Left lung (tissue), 10 donors: ENCODE data around the gene SLC16A12. TPM values are rescaled to one million over a fixed set of nuclear protein-coding genes. Genes with fewer than 3 reads are reported as not detected.
A peak's percentile ranks its signal among the peaks of the same experiment; 100 is the strongest.

Source experiments
- ATAC-seq: fragments of 200-7000 bp; cut with Tn5 transposase; one replicate; pipeline ENCODE4 v1.9.1; 2020; ENCODE audit warnings: moderate library complexity
- DNase-seq, 4 donors: peaks; one replicate each; pipeline ENCODE4 v3.0.0-alpha.2; 2013 to 2020
- H3K27ac ChIP-seq, 2 donors: fragments of 200-600 bp; sonication (generic) in 1 of 2; one replicate each; pipeline versions ENCODE4 v1.5.0 to v1.8.0; 2020 to 2021
- H3K27me3 ChIP-seq, 2 donors: fragments of 200-600 bp; sonication (generic) in 1 of 2; one replicate each; pipeline versions ENCODE4 v1.5.0 to v1.8.0; 2020 to 2021
- H3K36me3 ChIP-seq, 2 donors: fragments of 200-600 bp; sonication (generic) in 1 of 2; one replicate each; pipeline versions ENCODE4 v1.5.0 to v1.8.0; 2020 to 2021
- H3K4me1 ChIP-seq, 2 donors: fragments of 200-600 bp; one replicate each; pipeline ENCODE4 v1.8.0; 2021
- H3K4me3 ChIP-seq, 2 donors: fragments of 200-600 bp; sonication (generic) in 1 of 2; one replicate each; pipeline versions ENCODE4 v1.5.0 to v1.8.0; 2020 to 2021; ENCODE audit warnings: mild to moderate bottlenecking in 1 of 2
- H3K9me3 ChIP-seq, 2 donors: fragments of 200-600 bp; sonication (generic) in 1 of 2; one replicate each; pipeline versions ENCODE4 v1.5.0 to v1.8.0; 2020 to 2021
- CTCF ChIP-seq, 2 donors: fragments of 200-600 bp; sonication (generic) in 1 of 2; IDR thresholded peaks; one replicate each; pipeline versions ENCODE4 v1.5.0 to v1.8.0; 2021; ENCODE audit warnings: antibody characterized with exemption in 2 of 2
- intact Hi-C, 2 donors: fragments of 100-400 bp; cut with DNase I; formaldehyde crosslinking; loops; one replicate each; pipeline versions ENCODE4 v1.11.2 to v1.14.2; 2022
- polyA plus RNA-seq, 6 donors: library from polyadenylated mRNA; unstranded; fragments of 120-200 nt; gene quantifications; one replicate each; pipeline ENCODE4 v1.2.1, GENCODE V29; 2013; ENCODE audit not compliant: insufficient read length in 6 of 6
- total RNA-seq, 2 donors: library from RNA; stranded (reverse); fragmentation: NEBNext Ultra II Directional; extraction: Animal tissue kit (Norgen Biotek cat#: 25700); gene quantifications; one replicate each; pipeline ENCODE4 v1.2.1, GENCODE V29; 2021
- donor health status: DM: no; HTN: yes; CAD: no.
- donor health status: DM: no; HTN: no; CAD: no.

SLC16A12 gene
- total and polyA plus RNA-seq, 8 donors = 0.90 to 6.3 (median 1.3) TPM

GRCh38 chr10:89474452-89474851 lies 60.9 kb downstream of the SLC16A12 start:
- intact Hi-C loops = no loop called here

GRCh38 chr10:89471110-89471809 lies 64.1 kb downstream of the SLC16A12 start:
- no peaks in the 10 kb centered on the region for H3K36me3 ChIP-seq
- H3K27me3 ChIP-seq = no peaks in the 10 kb centered on the region
- DNase-seq = no peak
- no peaks in the 10 kb centered on the region for H3K9me3 ChIP-seq
- no peak for TF ChIP-seq CTCF (IDR thresholded peaks at IDR 0.05)
- intact Hi-C loops = no loop called here
- H3K4me1 ChIP-seq = peaks cover 10 to 19% of the 10 kb centered on the region in 2 donors
- ATAC-seq = no peak
- H3K4me3 ChIP-seq = no peak overlapping the region
- H3K27ac ChIP-seq = no peak overlapping the region

More at GRCh38 chr10:89474452-89474851, 60.9 kb downstream of the SLC16A12 start:
- Histone ChIP-seq H3K27me3 (no peaks in the 10 kb centered on the region), H3K4me3 (no peak overlapping the region), H3K4me1 (peaks cover 8 to 9% of the 10 kb centered on the region in 2 donors), H3K36me3 (no peaks in the 10 kb centered on the region), H3K9me3 (no peaks in the 10 kb centered on the region), H3K27ac (peak overlapping the region in 1 of 2 donors; percentile 38)
- DNase-seq (no peak), ATAC-seq (peak; percentile 32)
- TF ChIP-seq CTCF (IDR thresholded peaks at IDR 0.05) = no peak

DNA sequence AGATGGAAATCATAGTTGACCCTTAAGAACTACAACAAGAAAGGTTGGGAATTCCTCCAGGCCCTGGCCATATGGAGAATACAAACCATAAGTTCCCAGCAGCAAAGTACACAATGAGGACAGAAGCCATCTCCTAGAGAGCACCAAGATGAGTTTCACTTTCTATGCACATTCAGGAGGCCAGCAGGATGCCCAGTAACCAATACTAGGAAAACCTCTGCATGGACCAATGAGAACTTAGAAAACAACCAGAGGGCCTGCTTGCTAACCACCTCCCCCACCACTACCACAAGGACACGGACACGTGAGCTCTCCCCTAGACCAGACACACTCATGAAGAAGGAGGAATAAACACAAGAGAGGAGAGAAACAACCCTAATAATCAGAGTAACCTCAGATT lies 64.8 kb downstream of the SLC16A12 start:
- no peak for ATAC-seq
- Histone ChIP-seq H3K27me3 (no peaks in the 10 kb centered on the region), H3K4me1 (peaks cover 8 to 19% of the 10 kb centered on the region in 2 donors), H3K4me3 (no peak overlapping the region), H3K36me3 (no peaks in the 10 kb centered on the region), H3K27ac (no peak overlapping the region), H3K9me3 (no peaks in the 10 kb centered on the region)
- intact Hi-C loops = no loop called here
- no peak for DNase-seq
- TF ChIP-seq CTCF (IDR thresholded peaks at IDR 0.05) = no peak

DNA sequence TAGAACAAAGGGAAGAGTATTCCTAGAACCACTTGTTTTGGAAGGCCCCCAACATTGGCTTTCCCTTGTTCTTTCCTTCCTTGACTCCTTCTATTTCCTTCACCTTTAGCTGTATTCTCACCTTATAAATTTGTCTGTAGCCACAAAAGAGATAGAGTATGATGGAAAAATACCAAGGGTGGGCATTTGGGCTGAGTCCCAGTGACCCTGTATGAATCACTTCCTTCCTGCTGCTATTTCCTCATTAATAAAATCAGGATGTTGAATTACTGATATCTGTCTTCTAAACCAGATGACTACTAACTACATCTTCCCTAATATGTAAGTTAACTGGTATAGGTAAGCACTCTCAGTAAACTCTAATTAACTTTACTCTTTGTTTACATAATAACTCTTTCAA lies 65.9 kb downstream of the SLC16A12 start:
- ATAC-seq = no peak
- Histone ChIP-seq H3K36me3 (no peaks in the 10 kb centered on the region), H3K9me3 (no peaks in the 10 kb centered on the region), H3K27ac (no peak overlapping the region), H3K27me3 (no peaks in the 10 kb centered on the region), H3K4me3 (no peak overlapping the region), H3K4me1 (peaks cover 5 to 15% of the 10 kb centered on the region in 2 donors)
- intact Hi-C loops = no loop called here
- TF ChIP-seq CTCF (IDR thresholded peaks at IDR 0.05) = no peak
- DNase-seq = no peak

- DNase-seq (no peak), ATAC-seq (no peak)
- intact Hi-C loops = no loop called here
- Histone ChIP-seq H3K27ac (no peak overlapping the region), H3K4me1 (peaks cover 5 to 13% of the 10 kb centered on the region in 2 donors), H3K36me3 (no peaks in the 10 kb centered on the region), H3K27me3 (no peaks in the 10 kb centered on the region), H3K4me3 (no peak overlapping the region), H3K9me3 (no peaks in the 10 kb centered on the region)
- TF ChIP-seq CTCF (IDR thresholded peaks at IDR 0.05) = no peak
Observed at GRCh38 chr10:89468191-89468965, 67.0 kb downstream of the SLC16A12 start.
